ENCODE results near the gene NUSAP1.
"Not testable (repeated sequence)": the region's sequence is repeated elsewhere in the genome, so short reads cannot be mapped to it uniquely, and the experiment has no call there.

Gene NUSAP1

GRCh38 chr15:41320805-41321330 is 11.8 kb upstream of the NUSAP1 start:
- not testable (repeated sequence) for H3K4me2 ChIP-seq (ENCODE audit: low read length); H2AFZ ChIP-seq (ENCODE audit: insufficient read depth, low read length, poor library complexity); H3K9ac ChIP-seq (ENCODE audit: low read length); H2BK12ac ChIP-seq (ENCODE audit: low read length); H3K27ac ChIP-seq (ENCODE audit: low read depth, low read length); H3K36me3 ChIP-seq (ENCODE audit: control insufficient read depth in 1 of 2, insufficient read depth in 2 of 2, low read length in 2 of 2); H2BK120ac ChIP-seq (ENCODE audit: insufficient read depth, low read length, poor library complexity); H3K4me1 ChIP-seq (ENCODE audit: control insufficient read depth in 1 of 2, insufficient read depth in 2 of 2, low read length in 2 of 2); H4K8ac ChIP-seq (ENCODE audit: low read depth, low read length); H2BK5ac ChIP-seq (ENCODE audit: low read depth, low read length, poor library complexity); H4K12ac ChIP-seq (ENCODE audit: low read depth, low read length); H4K91ac ChIP-seq (ENCODE audit: low read depth, low read length); H2AK5ac ChIP-seq (ENCODE audit: low read length); DNase-seq; H3K27me3 ChIP-seq (ENCODE audit: insufficient read depth, low read length); H3K4me3 ChIP-seq (ENCODE audit: low read depth, low read length); H3K79me2 ChIP-seq (ENCODE audit: control insufficient read depth, insufficient read depth, low read length, poor library complexity); H3K9me3 ChIP-seq (ENCODE audit: insufficient read depth, low read depth, low read length); H3K23ac ChIP-seq (ENCODE audit: low read length); H3K79me1 ChIP-seq (ENCODE audit: low read length); H3K14ac ChIP-seq (ENCODE audit: low read length); H3K4ac ChIP-seq (ENCODE audit: low read depth, low read length); H3K18ac ChIP-seq (ENCODE audit: low read length)
- no CpG with 5 or more reads among the region's 39 CpGs for WGBS (ENCODE audit: extremely low coverage, insufficient coverage, insufficient read length)

GRCh38 chr15:41323611-41324010 is 9.1 kb upstream of the NUSAP1 start:
- H4K12ac ChIP-seq (ENCODE audit: low read depth, low read length), result no peak overlapping the region
- no peaks in the 10 kb centered on the region for H3K79me1 ChIP-seq (ENCODE audit: low read length)
- no peak overlapping the region for H2BK120ac ChIP-seq (ENCODE audit: insufficient read depth, low read length, poor library complexity)
- H3K4me1 ChIP-seq (ENCODE audit: control insufficient read depth in 1 of 2, insufficient read depth in 2 of 2, low read length in 2 of 2), result no peaks in the 10 kb centered on the region
- no peak overlapping the region for H4K8ac ChIP-seq (ENCODE audit: low read depth, low read length)
- no peak overlapping the region for H3K27ac ChIP-seq (ENCODE audit: low read depth, low read length)
- no peak overlapping the region for H3K18ac ChIP-seq (ENCODE audit: low read length)
- H2AK5ac ChIP-seq (ENCODE audit: low read length), result no peak overlapping the region
- no peak overlapping the region for H3K14ac ChIP-seq (ENCODE audit: low read length)
- H3K9ac ChIP-seq (ENCODE audit: low read length), result no peak overlapping the region
- H3K4ac ChIP-seq (ENCODE audit: low read depth, low read length), result no peak overlapping the region
- H3K4me2 ChIP-seq (ENCODE audit: low read length), result no peak overlapping the region
- H3K36me3 ChIP-seq (ENCODE audit: control insufficient read depth in 1 of 2, insufficient read depth in 2 of 2, low read length in 2 of 2), result peaks cover 4 to 5% of the 10 kb centered on the region in 2 experiments
- H2AFZ ChIP-seq (ENCODE audit: insufficient read depth, low read length, poor library complexity), result no peak overlapping the region
- no peak for DNase-seq
- no peaks in the 10 kb centered on the region for H3K27me3 ChIP-seq (ENCODE audit: insufficient read depth, low read length)
- H3K4me3 ChIP-seq (ENCODE audit: low read depth, low read length), result no peak overlapping the region
- no peaks in the 10 kb centered on the region for H3K9me3 ChIP-seq (ENCODE audit: insufficient read depth, low read depth, low read length)
- no peak overlapping the region for H2BK5ac ChIP-seq (ENCODE audit: low read depth, low read length, poor library complexity)
- no CpG with 5 or more reads among the region's 1 CpG for WGBS (ENCODE audit: extremely low coverage, insufficient coverage, insufficient read length)
- H3K79me2 ChIP-seq (ENCODE audit: control insufficient read depth, insufficient read depth, low read length, poor library complexity), result no peaks in the 10 kb centered on the region
- H3K23ac ChIP-seq (ENCODE audit: low read length), result no peak overlapping the region
- H4K91ac ChIP-seq (ENCODE audit: low read depth, low read length), result no peak overlapping the region
- H2BK12ac ChIP-seq (ENCODE audit: low read length), result no peak overlapping the region

- Histone ChIP-seq H3K4me2 (ENCODE audit: low read length) (peak overlapping the region; percentile 85), H2BK5ac (ENCODE audit: low read depth, low read length, poor library complexity) (no peak overlapping the region), H4K91ac (ENCODE audit: low read depth, low read length) (no peak overlapping the region), H3K79me2 (ENCODE audit: control insufficient read depth, insufficient read depth, low read length, poor library complexity) (peaks cover 10% of the 10 kb centered on the region), H3K23ac (ENCODE audit: low read length) (no peak overlapping the region), H3K4ac (ENCODE audit: low read depth, low read length) (no peak overlapping the region), H2AFZ (ENCODE audit: insufficient read depth, low read length, poor library complexity) (no peak overlapping the region), H3K18ac (ENCODE audit: low read length) (no peak overlapping the region), H3K27me3 (ENCODE audit: insufficient read depth, low read length) (no peaks in the 10 kb centered on the region), H3K9ac (ENCODE audit: low read length) (no peak overlapping the region), H3K4me1 (ENCODE audit: control insufficient read depth in 1 of 2, insufficient read depth in 2 of 2, low read length in 2 of 2) (peaks cover 2 to 3% of the 10 kb centered on the region in 2 experiments), H3K27ac (ENCODE audit: low read depth, low read length) (no peak overlapping the region), H4K12ac (ENCODE audit: low read depth, low read length) (no peak overlapping the region), H3K36me3 (ENCODE audit: control insufficient read depth in 1 of 2, insufficient read depth in 2 of 2, low read length in 2 of 2) (peaks cover 1 to 4% of the 10 kb centered on the region in 2 experiments), H3K14ac (ENCODE audit: low read length) (no peak overlapping the region), H4K8ac (ENCODE audit: low read depth, low read length) (no peak overlapping the region), H2BK12ac (ENCODE audit: low read length) (no peak overlapping the region), H3K9me3 (ENCODE audit: insufficient read depth, low read depth, low read length) (peaks cover 2% of the 10 kb centered on the region), H3K4me3 (ENCODE audit: low read depth, low read length) (no peak overlapping the region), H2BK120ac (ENCODE audit: insufficient read depth, low read length, poor library complexity) (no peak overlapping the region), H2AK5ac (ENCODE audit: low read length) (no peak overlapping the region), H3K79me1 (ENCODE audit: low read length) (peaks cover 7% of the 10 kb centered on the region)
- no CpG with 5 or more reads among the region's 6 CpGs for WGBS (ENCODE audit: extremely low coverage, insufficient coverage, insufficient read length)
- DNase-seq, result no peak
Observed at GRCh38 chr15:41331281-41331680, 1.4 kb upstream of the NUSAP1 start.

- H3K9me3 ChIP-seq (ENCODE audit: insufficient read depth, low read depth, low read length), result peaks cover 2% of the 10 kb centered on the region
- H3K79me2 ChIP-seq (ENCODE audit: control insufficient read depth, insufficient read depth, low read length, poor library complexity), result peaks cover 10% of the 10 kb centered on the region
- H4K91ac ChIP-seq (ENCODE audit: low read depth, low read length), result no peak overlapping the region
- peak overlapping the region; percentile 33 for H4K12ac ChIP-seq (ENCODE audit: low read depth, low read length)
- DNase-seq, result peak; percentile 45 to 72
- H2AFZ ChIP-seq (ENCODE audit: insufficient read depth, low read length, poor library complexity), result peak overlapping the region; percentile 90
- H3K4ac ChIP-seq (ENCODE audit: low read depth, low read length), result no peak overlapping the region
- H2BK120ac ChIP-seq (ENCODE audit: insufficient read depth, low read length, poor library complexity), result no peak overlapping the region
- H3K27me3 ChIP-seq (ENCODE audit: insufficient read depth, low read length), result no peaks in the 10 kb centered on the region
- no peaks in the 10 kb centered on the region for H3K36me3 ChIP-seq (ENCODE audit: control insufficient read depth in 1 of 2, insufficient read depth in 2 of 2, low read length in 2 of 2)
- H3K18ac ChIP-seq (ENCODE audit: low read length), result peak overlapping the region; percentile 88
- H3K14ac ChIP-seq (ENCODE audit: low read length), result peak overlapping the region; percentile 62
- peaks cover 2 to 3% of the 10 kb centered on the region in 2 experiments for H3K4me1 ChIP-seq (ENCODE audit: control insufficient read depth in 1 of 2, insufficient read depth in 2 of 2, low read length in 2 of 2)
- no peak overlapping the region for H2AK5ac ChIP-seq (ENCODE audit: low read length)
- H3K9ac ChIP-seq (ENCODE audit: low read length), result peak overlapping the region; percentile 95
- H4K8ac ChIP-seq (ENCODE audit: low read depth, low read length), result peak overlapping the region; percentile 94
- no peak overlapping the region for H3K23ac ChIP-seq (ENCODE audit: low read length)
- H3K79me1 ChIP-seq (ENCODE audit: low read length), result peaks cover 7% of the 10 kb centered on the region
- WGBS (ENCODE audit: extremely low coverage, insufficient coverage, insufficient read length), result no CpG with 5 or more reads among the region's 14 CpGs
- H3K4me3 ChIP-seq (ENCODE audit: low read depth, low read length), result peak overlapping the region; percentile 97
- H3K27ac ChIP-seq (ENCODE audit: low read depth, low read length), result peak overlapping the region; percentile 58
- H3K4me2 ChIP-seq (ENCODE audit: low read length), result peak overlapping the region; percentile 85
- H2BK12ac ChIP-seq (ENCODE audit: low read length), result no peak overlapping the region
- H2BK5ac ChIP-seq (ENCODE audit: low read depth, low read length, poor library complexity), result peak overlapping the region; percentile 58
Observed at GRCh38 chr15:41331833-41332193, 868 bp upstream of the NUSAP1 start.
